NOMO-1 treated with DMSO at 0.1 percent for 48 hours (cell line): ENCODE results near the gene AADACL4.

Source experiments
- DNase-seq: peaks from one replicate; lab custom pipeline; 2025; ENCODE audit not compliant: unreplicated experiment; lab: John Stamatoyannopoulos, UW

The AADACL4 gene

DNA sequence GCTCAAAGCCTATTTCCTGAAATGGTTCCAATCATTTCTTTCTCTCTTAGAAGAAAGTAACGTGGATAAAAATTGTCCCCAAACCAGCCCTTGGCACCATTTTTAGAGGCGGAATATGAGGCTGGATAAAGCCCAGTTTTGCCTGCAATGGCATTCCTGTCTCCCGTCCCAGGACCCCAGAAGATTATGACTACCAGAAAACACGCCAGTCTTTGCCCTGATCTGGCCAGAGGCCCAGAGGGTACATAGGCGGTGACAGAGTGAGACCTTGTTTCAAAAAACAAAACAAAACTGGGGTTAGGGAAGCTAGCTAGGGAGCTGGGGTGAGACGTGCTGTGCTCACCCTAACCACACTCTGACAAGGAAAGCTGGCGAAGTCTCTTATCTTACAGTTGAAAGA lies at the start of gene AADACL4:
Gene AADACL4, plus strand, starts transcription at position 301 of the 400 bp plus-strand sequence. CDS start 462 bp downstream, outside the sequence.
- DNase-seq, result no peak

DNA sequence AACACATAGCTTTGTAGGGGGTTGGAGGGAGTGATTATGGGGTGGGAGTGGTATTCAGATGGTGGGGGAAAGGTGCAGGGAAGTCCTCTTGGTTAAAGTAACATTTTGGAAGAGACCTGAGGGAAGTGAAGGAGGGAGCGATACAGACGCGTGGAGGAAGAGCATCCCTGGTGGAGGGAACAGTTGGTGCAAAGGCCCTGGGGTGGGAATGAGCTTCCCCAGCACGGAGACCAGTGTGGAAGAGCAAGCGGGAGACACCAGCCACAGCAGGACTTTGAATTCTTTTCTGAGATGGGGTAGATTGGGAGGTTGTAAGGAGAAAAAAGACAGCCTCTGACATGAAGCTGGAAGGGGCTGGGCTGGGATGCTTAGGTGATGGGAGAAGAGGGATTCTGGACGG lies 49.4 kb upstream of the AADACL4 start:
- no peak for DNase-seq

- no peak for DNase-seq
Observed at GRCh38 chr1:12594966-12595756, 48.7 kb upstream of the AADACL4 start.

- no peak for DNase-seq
Observed at GRCh38 chr1:12595757-12596006, 48.2 kb upstream of the AADACL4 start.

DNA sequence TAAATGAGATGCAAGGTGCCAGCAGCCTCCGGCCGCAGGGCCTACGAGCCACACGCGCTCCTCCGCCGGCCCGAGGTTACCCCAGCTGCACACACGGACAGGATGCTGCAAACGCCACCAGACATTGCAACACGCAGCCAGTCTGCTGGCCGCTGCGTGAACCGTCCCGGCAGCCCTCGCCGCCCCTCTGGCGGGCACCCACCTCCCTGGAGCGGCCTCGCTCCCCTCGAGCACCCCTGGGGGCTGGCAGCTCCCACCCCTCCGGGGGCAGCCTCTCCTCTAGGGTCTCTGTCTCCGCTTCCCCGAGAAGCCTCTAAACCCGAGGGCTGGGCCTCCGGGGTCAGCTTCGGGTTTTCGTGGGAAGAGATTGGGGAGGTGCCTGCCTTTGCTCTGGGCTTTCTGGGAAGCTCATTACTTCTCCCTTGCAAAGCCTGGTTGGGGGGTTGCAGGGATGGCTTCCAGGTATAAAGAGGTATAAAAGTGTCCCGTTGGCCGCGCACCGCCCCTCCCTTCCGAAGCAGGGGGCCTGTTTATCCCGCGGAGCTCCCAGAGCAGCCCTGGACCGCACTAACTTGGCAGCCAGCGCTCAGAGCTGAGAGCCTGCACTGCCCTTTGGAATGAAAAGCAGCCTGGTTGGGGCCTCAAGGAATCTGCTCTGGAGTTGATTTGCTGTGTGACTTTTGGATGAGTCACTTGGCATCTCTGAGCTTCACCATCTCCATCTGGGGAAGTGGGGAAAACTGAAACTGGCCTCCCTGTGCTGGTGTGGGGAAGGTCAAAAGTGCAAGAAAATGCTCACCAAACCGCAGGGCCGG lies 47.7 kb upstream of the AADACL4 start:
- DNase-seq, result peak; percentile 66

- DNase-seq, result no peak
Observed at GRCh38 chr1:12597792-12598191, 46.1 kb upstream of the AADACL4 start.

DNA sequence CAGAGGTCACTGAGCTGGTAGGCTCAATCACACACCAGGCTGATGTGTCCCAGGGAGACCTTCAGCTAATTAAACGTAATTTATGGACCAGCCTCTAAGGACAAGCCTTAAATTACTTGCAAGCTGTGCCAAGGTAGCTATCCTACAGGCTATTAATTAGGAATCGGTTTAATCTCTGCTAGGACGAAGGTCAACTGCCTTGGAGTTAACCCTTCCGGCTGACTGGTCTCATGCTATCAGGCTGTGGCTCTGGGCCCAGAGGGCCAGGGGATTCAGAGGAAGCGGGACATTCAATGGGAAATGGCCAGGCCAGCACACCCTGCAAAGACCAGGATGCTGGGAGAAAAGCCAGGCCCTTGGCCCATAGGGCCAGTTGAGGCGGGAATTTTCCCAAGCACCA lies 44.9 kb upstream of the AADACL4 start:
- DNase-seq, result no peak

DNA sequence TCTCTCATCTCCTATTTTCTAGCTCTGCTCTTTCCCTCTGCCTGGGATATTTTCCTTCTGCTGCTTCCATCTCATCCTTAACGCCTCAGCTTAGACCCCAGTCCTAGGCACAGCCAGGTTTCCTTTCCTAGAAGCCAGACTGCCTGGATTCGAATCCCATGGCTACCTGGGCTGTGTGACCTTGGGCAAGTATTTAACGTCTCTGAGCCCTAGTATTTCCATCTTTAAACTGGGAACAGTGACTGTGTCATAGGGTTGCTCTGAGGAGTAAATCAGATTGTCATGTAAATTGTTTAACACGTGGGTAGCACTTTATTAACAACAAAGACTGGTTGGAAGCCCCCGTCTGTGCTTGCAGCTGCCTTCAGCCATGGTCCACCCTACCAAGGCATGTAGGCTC lies 44.2 kb upstream of the AADACL4 start:
- no peak for DNase-seq

DNA sequence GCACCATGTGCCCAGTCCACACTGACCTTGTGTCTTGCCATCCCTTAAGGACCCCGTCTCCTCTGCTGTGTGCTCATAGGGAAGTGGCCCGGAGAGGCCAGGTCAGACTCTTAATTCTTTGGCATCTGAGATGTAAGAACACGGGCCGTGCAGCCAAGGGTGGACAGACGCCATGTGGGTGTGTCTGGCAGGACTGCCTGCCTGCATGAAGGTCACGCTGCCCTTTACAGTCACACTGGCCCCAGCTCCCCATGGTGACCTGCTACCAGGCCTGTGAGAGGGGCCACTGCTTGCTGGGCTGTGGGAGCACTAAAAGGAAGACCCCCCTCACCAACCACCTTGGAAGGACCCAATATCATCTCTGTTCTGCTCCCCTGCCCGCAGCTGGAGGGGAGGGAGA lies 43.5 kb upstream of the AADACL4 start:
- DNase-seq, result no peak

GRCh38 chr1:12600880-12601633 lies 42.8 kb upstream of the AADACL4 start:
- peak; percentile 8 for DNase-seq

GRCh38 chr1:12601700-12602658 lies 41.9 kb upstream of the AADACL4 start:
- peak; percentile 47 for DNase-seq

DNA sequence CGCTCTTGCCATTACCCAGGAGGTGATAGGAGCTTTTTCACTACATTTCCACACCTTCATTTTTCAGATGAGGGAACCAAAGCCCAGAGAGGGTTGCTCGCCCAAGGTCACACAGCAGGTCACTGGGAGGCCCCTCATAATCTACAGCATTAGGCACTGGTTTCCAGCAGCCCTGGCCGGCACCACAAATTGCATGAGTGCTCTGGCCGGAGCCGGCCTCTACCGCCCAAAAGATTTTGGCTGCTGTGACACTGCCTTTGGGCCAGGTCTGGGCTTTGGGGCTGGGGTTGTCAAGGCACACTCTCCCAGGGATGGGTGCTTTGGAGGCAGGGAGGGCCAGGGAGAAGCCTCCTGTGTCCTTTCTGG lies 41.2 kb upstream of the AADACL4 start:
- no peak for DNase-seq

- no peak for DNase-seq
Observed at GRCh38 chr1:12603224-12603623, 40.7 kb upstream of the AADACL4 start.

GRCh38 chr1:12604114-12604874 lies 39.6 kb upstream of the AADACL4 start:
- peak; percentile 94 for DNase-seq

GRCh38 chr1:12604986-12605385 lies 38.9 kb upstream of the AADACL4 start:
- no peak for DNase-seq

DNA sequence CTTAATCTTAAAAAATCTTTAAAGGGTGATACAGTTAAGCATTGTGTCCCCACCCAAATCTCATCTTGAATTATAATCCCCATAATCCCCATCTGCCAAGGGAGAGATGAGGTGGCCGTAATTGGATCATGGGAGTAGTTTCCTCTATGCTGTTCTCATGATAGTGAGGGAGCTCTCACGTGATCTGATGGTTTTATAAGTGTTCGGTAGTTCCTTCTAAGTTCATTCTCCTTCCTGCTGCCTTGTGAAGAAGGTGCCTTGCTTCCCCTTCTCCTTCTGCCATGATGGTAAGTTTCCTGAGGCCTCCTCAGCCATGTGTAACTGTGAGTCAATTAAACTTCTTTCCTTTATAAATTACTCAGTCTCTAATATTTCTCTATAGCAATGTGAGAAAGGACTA lies 36.6 kb upstream of the AADACL4 start:
- DNase-seq, result no peak

DNA sequence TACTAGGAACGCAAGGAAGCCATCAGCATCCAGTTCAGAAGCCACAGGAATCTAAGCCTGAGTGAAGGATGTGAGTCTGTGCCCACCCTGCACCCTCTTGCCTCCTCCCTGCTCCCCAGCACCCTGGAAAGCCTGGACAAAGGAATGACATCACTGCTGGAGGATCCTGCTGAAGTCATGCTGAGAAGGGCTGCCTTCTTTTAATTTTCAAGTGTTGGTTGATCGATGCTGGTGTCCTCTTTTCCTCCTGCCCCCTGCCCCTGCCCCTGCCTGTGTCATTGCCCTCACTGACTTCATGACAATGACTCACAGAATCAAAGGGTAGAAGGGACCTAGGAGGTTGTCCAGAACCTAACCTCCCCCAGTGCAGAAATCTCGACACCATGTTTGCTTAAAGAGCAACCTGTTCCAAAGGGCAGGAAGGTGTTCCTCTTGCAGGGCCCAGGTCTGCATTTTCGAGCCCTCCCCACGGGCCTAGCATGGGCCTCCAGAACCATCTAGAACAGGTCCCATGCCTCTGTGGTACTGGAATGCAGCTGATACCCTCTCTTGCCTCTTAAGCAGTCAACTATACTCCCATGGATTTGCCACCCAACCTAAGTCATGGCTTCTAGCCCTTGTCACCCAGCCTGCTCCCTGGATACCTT lies 35.5 kb upstream of the AADACL4 start:
- no peak for DNase-seq

- no peak for DNase-seq
Observed at GRCh38 chr1:12609469-12610003, 34.3 kb upstream of the AADACL4 start.

- no peak for DNase-seq
Observed at GRCh38 chr1:12610305-12610935, 33.5 kb upstream of the AADACL4 start.
